Measurements from ENCODE around the gene ADD3. TPM values are rescaled to one million over a fixed set of nuclear protein-coding genes. Genes with fewer than 3 reads are reported as not detected.

Gene ADD3
- polyA plus RNA-seq, 1 donor (not counting 4 experiments of a cell fraction or from before 2014, with no cell fraction given), result 61.7 TPM

DNA sequence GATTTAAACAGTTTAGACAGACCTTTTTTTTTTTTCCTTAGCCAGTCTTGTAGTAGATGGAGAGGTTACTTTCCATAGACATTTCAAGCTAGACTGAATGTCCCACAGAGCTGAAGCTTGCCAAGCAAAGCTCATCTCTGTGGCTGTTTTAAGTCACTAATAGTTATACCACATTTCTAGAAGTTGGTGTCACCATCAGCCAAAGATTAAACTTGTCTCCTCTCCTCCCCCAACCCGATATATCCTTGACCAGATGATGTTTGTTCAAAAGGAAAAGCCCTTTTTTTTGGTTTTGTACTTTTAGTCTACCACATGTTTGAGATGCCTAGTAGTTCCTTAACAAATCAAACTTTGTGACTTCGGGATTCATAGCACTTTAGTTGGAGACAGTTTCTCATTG lies 66.1 kb downstream of the ADD3 start:
- H3K4me2 ChIP-seq (ENCODE audit: control insufficient read depth, extremely low read depth, insufficient read depth, low read depth, low read length), result no peak overlapping the region
- H2AFZ ChIP-seq (ENCODE audit: control insufficient read depth, low read length), result no peak overlapping the region
- H3K27ac ChIP-seq (ENCODE audit: control insufficient read depth, insufficient read depth, low read length), result no peak overlapping the region
- H3K36me3 ChIP-seq (ENCODE audit: control insufficient read depth in 2 of 2, extremely low read depth in 1 of 2, insufficient read depth in 2 of 2, low read length in 2 of 2), result no peaks in the 10 kb centered on the region
- no peaks in the 10 kb centered on the region for H3K9me3 ChIP-seq (ENCODE audit: control insufficient read depth, low read depth, low read length)
- H3K27me3 ChIP-seq (ENCODE audit: control insufficient read depth, extremely low read depth, insufficient read depth, low read length), result no peaks in the 10 kb centered on the region
- H4K20me1 ChIP-seq (ENCODE audit: control insufficient read depth, extremely low read depth, insufficient read depth, low read length), result no peaks in the 10 kb centered on the region
- no peak for DNase-seq (ENCODE audit: low read depth, low spot score)
- dilution Hi-C loops (cut with MboI; ENCODE audit: extremely low pct_ligation_motif_present, low sequenced_read_pairs), result no loop called here
- no peak for TF ChIP-seq EZH2 (IDR thresholded peaks at IDR 0.05; ENCODE audit: low read length)
- TF ChIP-seq, protein P1, sequence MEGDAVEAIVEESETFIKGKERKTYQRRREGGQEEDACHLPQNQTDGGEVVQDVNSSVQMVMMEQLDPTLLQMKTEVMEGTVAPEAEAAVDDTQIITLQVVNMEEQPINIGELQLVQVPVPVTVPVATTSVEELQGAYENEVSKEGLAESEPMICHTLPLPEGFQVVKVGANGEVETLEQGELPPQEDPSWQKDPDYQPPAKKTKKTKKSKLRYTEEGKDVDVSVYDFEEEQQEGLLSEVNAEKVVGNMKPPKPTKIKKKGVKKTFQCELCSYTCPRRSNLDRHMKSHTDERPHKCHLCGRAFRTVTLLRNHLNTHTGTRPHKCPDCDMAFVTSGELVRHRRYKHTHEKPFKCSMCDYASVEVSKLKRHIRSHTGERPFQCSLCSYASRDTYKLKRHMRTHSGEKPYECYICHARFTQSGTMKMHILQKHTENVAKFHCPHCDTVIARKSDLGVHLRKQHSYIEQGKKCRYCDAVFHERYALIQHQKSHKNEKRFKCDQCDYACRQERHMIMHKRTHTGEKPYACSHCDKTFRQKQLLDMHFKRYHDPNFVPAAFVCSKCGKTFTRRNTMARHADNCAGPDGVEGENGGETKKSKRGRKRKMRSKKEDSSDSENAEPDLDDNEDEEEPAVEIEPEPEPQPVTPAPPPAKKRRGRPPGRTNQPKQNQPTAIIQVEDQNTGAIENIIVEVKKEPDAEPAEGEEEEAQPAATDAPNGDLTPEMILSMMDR (optimal IDR thresholded peaks at IDR 0.05 in 1 of 3, IDR thresholded peaks at IDR 0.05 in 1 of 3, conservative IDR thresholded peaks at IDR 0.05 in 1 of 3; ENCODE audit: extremely low read depth in 1 of 3, insufficient read depth in 2 of 3, low read length in 3 of 3), result no peak
- H3K9me1 ChIP-seq (ENCODE audit: control insufficient read depth, extremely low read depth, insufficient read depth, low read length), result peaks cover 2% of the 10 kb centered on the region
- no peak for FAIRE-seq
- H3K4me1 ChIP-seq (ENCODE audit: control insufficient read depth, extremely low read depth, insufficient read depth, low read length), result peaks cover 28% of the 10 kb centered on the region
- no peak overlapping the region for H3K4me3 ChIP-seq (ENCODE audit: control insufficient read depth in 2 of 3, extremely low read depth in 1 of 3, insufficient read depth in 2 of 3, low read depth in 1 of 3, low read length in 3 of 3)
- H3K9ac ChIP-seq (ENCODE audit: control insufficient read depth, extremely low read depth, insufficient read depth, low read length), result no peak overlapping the region
- peaks cover 2% of the 10 kb centered on the region for H3K79me2 ChIP-seq (ENCODE audit: control insufficient read depth, insufficient read depth, low read length)

DNA sequence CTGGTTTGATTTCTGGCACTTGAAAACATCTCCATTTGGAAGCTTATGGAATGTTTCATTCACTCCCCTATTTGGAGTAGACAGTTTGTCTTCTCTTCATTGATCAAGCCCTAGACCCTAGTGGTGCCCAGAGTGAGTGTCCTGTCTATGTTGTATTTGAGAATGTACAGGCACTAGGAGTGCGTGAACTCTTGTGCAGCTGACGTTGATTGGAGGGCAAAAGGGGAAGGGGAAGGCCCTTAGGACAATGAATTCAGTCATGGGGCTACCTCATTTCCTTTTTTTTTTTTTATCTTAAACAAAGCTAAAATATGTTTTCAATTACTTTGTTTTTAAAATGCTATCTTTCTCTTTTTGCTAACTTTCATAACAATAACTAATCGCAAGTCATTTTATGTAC lies 66.5 kb downstream of the ADD3 start:
- no peak overlapping the region for H3K9ac ChIP-seq (ENCODE audit: control insufficient read depth, extremely low read depth, insufficient read depth, low read length)
- dilution Hi-C loops (cut with MboI; ENCODE audit: extremely low pct_ligation_motif_present, low sequenced_read_pairs), result no loop called here
- no peak for DNase-seq (ENCODE audit: low read depth, low spot score)
- H3K9me1 ChIP-seq (ENCODE audit: control insufficient read depth, extremely low read depth, insufficient read depth, low read length), result peaks cover 2% of the 10 kb centered on the region
- H2AFZ ChIP-seq (ENCODE audit: control insufficient read depth, low read length), result no peak overlapping the region
- H3K4me2 ChIP-seq (ENCODE audit: control insufficient read depth, extremely low read depth, insufficient read depth, low read depth, low read length), result no peak overlapping the region
- H3K9me3 ChIP-seq (ENCODE audit: control insufficient read depth, low read depth, low read length), result no peaks in the 10 kb centered on the region
- no peaks in the 10 kb centered on the region for H3K27me3 ChIP-seq (ENCODE audit: control insufficient read depth, extremely low read depth, insufficient read depth, low read length)
- TF ChIP-seq, protein P1 (optimal IDR thresholded peaks at IDR 0.05 in 1 of 3, IDR thresholded peaks at IDR 0.05 in 1 of 3, conservative IDR thresholded peaks at IDR 0.05 in 1 of 3; ENCODE audit: extremely low read depth in 1 of 3, insufficient read depth in 2 of 3, low read length in 3 of 3), result no peak
- TF ChIP-seq EZH2 (IDR thresholded peaks at IDR 0.05; ENCODE audit: low read length), result no peak
- H3K4me3 ChIP-seq (ENCODE audit: control insufficient read depth in 2 of 3, extremely low read depth in 1 of 3, insufficient read depth in 2 of 3, low read depth in 1 of 3, low read length in 3 of 3), result no peak overlapping the region
- peaks cover 2% of the 10 kb centered on the region for H3K79me2 ChIP-seq (ENCODE audit: control insufficient read depth, insufficient read depth, low read length)
- H3K27ac ChIP-seq (ENCODE audit: control insufficient read depth, insufficient read depth, low read length), result no peak overlapping the region
- peaks cover 28% of the 10 kb centered on the region for H3K4me1 ChIP-seq (ENCODE audit: control insufficient read depth, extremely low read depth, insufficient read depth, low read length)
- FAIRE-seq, result no peak
- no peaks in the 10 kb centered on the region for H4K20me1 ChIP-seq (ENCODE audit: control insufficient read depth, extremely low read depth, insufficient read depth, low read length)
- H3K36me3 ChIP-seq (ENCODE audit: control insufficient read depth in 2 of 2, extremely low read depth in 1 of 2, insufficient read depth in 2 of 2, low read length in 2 of 2), result no peaks in the 10 kb centered on the region

Measured in keratinocyte (primary cell).